GM19238 (cell line): ENCODE measurements around the gene IFRD2.
A peak's percentile ranks its signal among the peaks of the same experiment; 100 is the strongest.
"Not testable (repeated sequence)": the region's sequence is repeated elsewhere in the genome, so short reads cannot be mapped to it uniquely, and the experiment has no call there.

Source experiments
- DNase-seq: peaks from one replicate; pipeline ENCODE4 v3.0.0; 2011; ENCODE audit warnings: low spot score; ENCODE audit not compliant: insufficient read length

The IFRD2 gene

GRCh38 chr3:50324351-50325112 is 32.3 kb upstream of the IFRD2 start:
- peak; percentile 53 for DNase-seq

- DNase-seq, result no peak
These were observed 31.5 kb upstream of the IFRD2 start for GRCh38 chr3:50323614-50324199.

GRCh38 chr3:50323092-50323600 is 30.9 kb upstream of the IFRD2 start:
- DNase-seq, result no peak

GRCh38 chr3:50322386-50323091 is 30.3 kb upstream of the IFRD2 start, which contains the start of gene HYAL2:
Gene HYAL2, minus strand, starts transcription at chr3:50322745. Its CDS starts 2,256 bp downstream, at chr3:50320489.
- DNase-seq, result no peak

- DNase-seq, result no peak
These were observed 29.8 kb upstream of the IFRD2 start for GRCh38 chr3:50322115-50322385.

GRCh38 chr3:50321336-50322114 is 29.3 kb upstream of the IFRD2 start:
- peak; percentile 93 for DNase-seq

- DNase-seq, result peak; percentile 71
These were observed 28.7 kb upstream of the IFRD2 start for GRCh38 chr3:50320853-50321335.

GRCh38 chr3:50319894-50320625 is 27.8 kb upstream of the IFRD2 start:
- no peak for DNase-seq

GRCh38 chr3:50319181-50319893 is 27.1 kb upstream of the IFRD2 start:
- DNase-seq, result no peak

- no peak for DNase-seq
These were observed 26.4 kb upstream of the IFRD2 start for GRCh38 chr3:50318615-50319014.

- no peak for DNase-seq
These were observed 25.9 kb upstream of the IFRD2 start for GRCh38 chr3:50318163-50318562.

- no peak for DNase-seq
These were observed 25.1 kb upstream of the IFRD2 start for GRCh38 chr3:50317300-50317699.

GRCh38 chr3:50316657-50317242 is 24.5 kb upstream of the IFRD2 start:
- DNase-seq, result no peak

- DNase-seq, result no peak
These were observed 22.6 kb upstream of the IFRD2 start for GRCh38 chr3:50314816-50315215.

GRCh38 chr3:50314342-50314741 is 22.1 kb upstream of the IFRD2 start:
- no peak for DNase-seq

GRCh38 chr3:50312041-50312440 is 19.8 kb upstream of the IFRD2 start:
- not testable (repeated sequence) for DNase-seq

- DNase-seq, result no peak
These were observed 12.4 kb upstream of the IFRD2 start for GRCh38 chr3:50304601-50305000.

GRCh38 chr3:50303013-50303815 is 11.0 kb upstream of the IFRD2 start, which contains the start of gene HYAL1:
Gene HYAL1, minus strand, starts transcription at chr3:50303574. Its CDS starts 618 bp downstream, at chr3:50302956.
- DNase-seq, result no peak
